CD4-positive, alpha-beta T cell (primary cell): ENCODE measurements around the gene RAB20. TPM values are rescaled to one million over a fixed set of nuclear protein-coding genes. Genes with fewer than 3 reads are reported as not detected.

Experiments used
- ATAC-seq: fragments of 200-7000 bp; cut with Tn5 transposase; one replicate; pipeline ENCODE4 v1.10.0; 2022; ENCODE audit warnings: mild to moderate bottlenecking; ENCODE audit not compliant: poor library complexity
- CTCF ChIA-PET: fragments of 350-600 bp; sonication (Branson Sonifier 250); formaldehyde crosslinking; loops from one replicate; lab custom pipeline; 2021; ENCODE audit warnings: antibody characterized with exemption, inconsistent platforms; lab: Charles Lee
- POLR2A ChIA-PET: fragments of 350-600 bp; sonication (Branson Sonifier 250); formaldehyde crosslinking; loops from one replicate; lab custom pipeline; 2021; ENCODE audit warnings: antibody characterized with exemption, inconsistent platforms; lab: Charles Lee
- DNase-seq, 14 experiments: peaks; one replicate each; pipeline ENCODE4 v3.0.0-alpha.2; 2013 to 2020; ENCODE audit warnings: mixed read lengths in 2 of 14
- H3K27ac ChIP-seq, 2 donors: one replicate each; pipeline versions ENCODE4 v1.5.1 to v1.7.0; 2013; ENCODE audit warnings: low read length in 2 of 2, low read depth in 1 of 2, mild to moderate bottlenecking in 1 of 2
- H3K27me3 ChIP-seq, 2 experiments: 1 replicate in 1 of 2; 2 replicates in 1 of 2; pipeline versions ENCODE4 v1.6.1 to v1.7.0; 2013; ENCODE audit warnings: low read length in 2 of 2, control low read depth in 1 of 2, mild to moderate bottlenecking in 1 of 2, moderate library complexity in 1 of 2; ENCODE audit not compliant: insufficient read depth in 2 of 2, control insufficient read depth in 1 of 2
- H3K36me3 ChIP-seq: one replicate; pipeline ENCODE4 v1.6.1; 2013; ENCODE audit warnings: low read length, control low read depth; ENCODE audit not compliant: insufficient read depth
- H3K4me1 ChIP-seq: one replicate; pipeline ENCODE4 v1.6.1; 2013; ENCODE audit warnings: low read length, control low read depth; ENCODE audit not compliant: insufficient read depth
- H3K4me3 ChIP-seq: one replicate; pipeline ENCODE4 v1.5.1; 2013; ENCODE audit warnings: mild to moderate bottlenecking, low read length, moderate library complexity
- H3K9me3 ChIP-seq, 2 experiments: 1 replicate in 1 of 2; 2 replicates in 1 of 2; pipeline versions ENCODE4 v1.6.1 to v1.7.0; 2013; ENCODE audit warnings: low read length in 2 of 2, mild to moderate bottlenecking in 2 of 2, control low read depth in 1 of 2, moderate library complexity in 1 of 2; ENCODE audit not compliant: control insufficient read depth in 1 of 2, insufficient read depth in 1 of 2
- H3K27ac Mint-ChIP-seq: one replicate; pipeline ENCODE4 v1.8.0; 2020; ENCODE audit warnings: mixed read lengths
- H3K27me3 Mint-ChIP-seq: one replicate; pipeline ENCODE4 v1.8.0; 2021; ENCODE audit warnings: mixed read lengths
- H3K36me3 Mint-ChIP-seq: one replicate; pipeline ENCODE4 v1.8.0; 2021; ENCODE audit warnings: low read depth, mixed read lengths
- H3K4me1 Mint-ChIP-seq: one replicate; pipeline ENCODE4 v1.8.0; 2021; ENCODE audit warnings: low read depth, mixed read lengths
- H3K4me3 Mint-ChIP-seq: one replicate; pipeline ENCODE4 v1.8.0; 2020; ENCODE audit warnings: mild to moderate bottlenecking, mixed read lengths
- H3K9me3 Mint-ChIP-seq: one replicate; pipeline ENCODE4 v1.8.0; 2020; ENCODE audit warnings: mixed read lengths
- CTCF ChIP-seq: fragments of 200-600 bp; IDR thresholded peaks from one replicate; pipeline ENCODE4 v1.8.0; 2022; ENCODE audit warnings: antibody characterized with exemption, mild to moderate bottlenecking
- intact Hi-C, 2 experiments: fragments of 100-400 bp; cut with DNase I in 1 of 2; cut with micrococcal nuclease in 1 of 2; formaldehyde crosslinking; loops; one replicate each; pipeline versions ENCODE4 v1.15.1 to v1.9.0; 2023 to 2025; cut with DNase I, micrococcal nuclease
- total RNA-seq, 174 experiments: library from RNA in 2 of 174; stranded (reverse) in 2 of 174; gene quantifications; one replicate each; pipeline ENCODE4 v1.2.3 and lab custom pipeline; 2021 to 2026

RAB20 gene
- total RNA-seq, 2 experiments from 2014 or later, result 0.89 to 1.4 TPM

GRCh38 chr13:110506396-110506795, 55.1 kb downstream of the RAB20 start:
- H3K4me3 ChIP-seq, result no peak overlapping the region
- H3K36me3 ChIP-seq, result no peaks in the 10 kb centered on the region
- no peak overlapping the region for H3K4me3 Mint-ChIP-seq
- no peaks in the 10 kb centered on the region for H3K4me1 Mint-ChIP-seq
- no peak for TF ChIP-seq CTCF
- ATAC-seq (no peak), DNase-seq (no peak)
- H3K4me1 ChIP-seq, result peaks cover 5% of the 10 kb centered on the region
- H3K9me3 ChIP-seq, result peaks cover 0 to 19% of the 10 kb centered on the region in 2 experiments
- ChIA-PET CTCF (no interaction called here), POLR2A (no interaction called here)
- H3K27me3 Mint-ChIP-seq, result peaks cover 15% of the 10 kb centered on the region
- H3K9me3 Mint-ChIP-seq, result no peaks in the 10 kb centered on the region
- intact Hi-C loops, result no loop called here
- H3K27me3 ChIP-seq, result peaks cover 0 to 2% of the 10 kb centered on the region in 2 experiments
- no peaks in the 10 kb centered on the region for H3K36me3 Mint-ChIP-seq
- no peak overlapping the region for H3K27ac Mint-ChIP-seq
- H3K27ac ChIP-seq, result no peak overlapping the region

GRCh38 chr13:110505594-110505993, 55.9 kb downstream of the RAB20 start:
- no peak for ATAC-seq

GRCh38 chr13:110503979-110504499, 57.5 kb downstream of the RAB20 start:
- CTCF ChIA-PET, result no interaction called here
- H3K27ac ChIP-seq, result no peak overlapping the region

More at GRCh38 chr13:110505594-110505993, 55.9 kb downstream of the RAB20 start:
- Mint-ChIP-seq H3K4me3 (no peak overlapping the region), H3K36me3 (no peaks in the 10 kb centered on the region), H3K9me3 (no peaks in the 10 kb centered on the region), H3K27me3 (peaks cover 20% of the 10 kb centered on the region), H3K4me1 (no peaks in the 10 kb centered on the region), H3K27ac (no peak overlapping the region)
- no peak for TF ChIP-seq CTCF
- Histone ChIP-seq H3K4me3 (no peak overlapping the region), H3K27ac (no peak overlapping the region), H3K9me3 (peaks cover 0 to 24% of the 10 kb centered on the region in 2 experiments), H3K27me3 (peaks cover 0 to 2% of the 10 kb centered on the region in 2 experiments), H3K4me1 (peaks cover 5% of the 10 kb centered on the region), H3K36me3 (no peaks in the 10 kb centered on the region)
- POLR2A ChIA-PET, result no interaction called here
- no peak for DNase-seq
- CTCF ChIA-PET, result no interaction called here
- intact Hi-C loops, result no loop called here

More at GRCh38 chr13:110503979-110504499, 57.5 kb downstream of the RAB20 start:
- Mint-ChIP-seq H3K4me3 (no peak overlapping the region), H3K27me3 (peaks cover 17% of the 10 kb centered on the region), H3K4me1 (no peaks in the 10 kb centered on the region), H3K36me3 (no peaks in the 10 kb centered on the region), H3K27ac (no peak overlapping the region), H3K9me3 (no peaks in the 10 kb centered on the region)
- intact Hi-C loops, result no loop called here
- Histone ChIP-seq H3K4me1 (no peaks in the 10 kb centered on the region), H3K4me3 (no peak overlapping the region), H3K27me3 (peaks cover 0 to 2% of the 10 kb centered on the region in 2 experiments), H3K36me3 (no peaks in the 10 kb centered on the region), H3K9me3 (peaks cover 0 to 24% of the 10 kb centered on the region in 2 experiments)
- DNase-seq (no peak), ATAC-seq (no peak)
- POLR2A ChIA-PET, result no interaction called here
- no peak for TF ChIP-seq CTCF
